ENCODE measurements around the gene PACS1.

GRCh38 chr11:66121466-66121865 lies 51.4 kb downstream of the PACS1 start:
- TF ChIP-seq EZH2 (IDR thresholded peaks at IDR 0.05; ENCODE audit: borderline replicate concordance, low read length) = no peak
- TF ChIP-seq CTCF (IDR thresholded peaks at IDR 0.05; ENCODE audit: low read length) = no peak

Measured in OCI-LY1 (cell line).